Loucy (cell line): Measurements from ENCODE around the gene CCDC40.

Experiments used
- CTCF ChIP-seq: fragments of 200-600 bp; sonication (generic); conservative IDR thresholded peaks from 2 replicates; pipeline ENCODE4 v1.5.1; 2014; ENCODE audit warnings: mild to moderate bottlenecking, antibody characterized with exemption, low read length
- EZH2phosphoT487 ChIP-seq: fragments of 200-600 bp; IDR thresholded peaks from 2 replicates; pipeline ENCODE4 v1.6.1; 2018; ENCODE audit warnings: antibody characterized with exemption, mild to moderate bottlenecking, moderate library complexity, borderline replicate concordance

- no peak for TF ChIP-seq CTCF
- no peak for TF ChIP-seq EZH2phosphoT487
Measured at GRCh38 chr17:80099291-80100034, 63.0 kb downstream of the CCDC40 start.
